ENCODE results near the gene INTS6.

INTS6 gene

GRCh38 chr13:51455532-51455931 is 2.7 kb upstream of the INTS6 start:
- in situ Hi-C loops (cut with MboI; ENCODE audit: low sequenced_read_pairs) = no loop called here

- in situ Hi-C loops (cut with MboI; ENCODE audit: low sequenced_read_pairs) = no loop called here
Observed at GRCh38 chr13:51453959-51454703, 1.3 kb upstream of the INTS6 start.

- in situ Hi-C loops (cut with MboI; ENCODE audit: low sequenced_read_pairs) = no loop called here
Observed at GRCh38 chr13:51453207-51453958, 547 bp upstream of the INTS6 start.

- in situ Hi-C loops (cut with MboI; ENCODE audit: low sequenced_read_pairs) = no loop called here
Observed at GRCh38 chr13:51451467-51452360, 1.1 kb downstream of the INTS6 start.

- in situ Hi-C loops (cut with MboI; ENCODE audit: low sequenced_read_pairs) = no loop called here
Observed at GRCh38 chr13:51451134-51451466, 1.7 kb downstream of the INTS6 start.

GRCh38 chr13:51449018-51449417 is 3.8 kb downstream of the INTS6 start:
- in situ Hi-C loops (cut with MboI; ENCODE audit: low sequenced_read_pairs) = loop anchor here (25.0 kb wide), 1 partner anchor 313 kb away; no protein-coding TSS in a partner anchor

- in situ Hi-C loops (cut with MboI; ENCODE audit: low sequenced_read_pairs) = loop anchor here (25.0 kb wide), 1 partner anchor 317 kb away; no protein-coding TSS in a partner anchor
Observed at GRCh38 chr13:51444922-51445321, 7.9 kb downstream of the INTS6 start.

- in situ Hi-C loops (cut with MboI; ENCODE audit: low sequenced_read_pairs) = loop anchor here (25.0 kb wide), 1 partner anchor 322 kb away; no protein-coding TSS in a partner anchor
Observed at GRCh38 chr13:51440381-51440780, 12.5 kb downstream of the INTS6 start.

- in situ Hi-C loops (cut with MboI; ENCODE audit: low sequenced_read_pairs) = loop anchor here (25.0 kb wide), 1 partner anchor 325 kb away; no protein-coding TSS in a partner anchor
Observed at GRCh38 chr13:51437550-51438127, 15.2 kb downstream of the INTS6 start.

GRCh38 chr13:51435002-51435578 is 17.7 kb downstream of the INTS6 start:
- in situ Hi-C loops (cut with MboI; ENCODE audit: low sequenced_read_pairs) = loop anchor here (25.0 kb wide), 1 partner anchor 327 kb away; no protein-coding TSS in a partner anchor

- in situ Hi-C loops (cut with MboI; ENCODE audit: low sequenced_read_pairs) = loop anchor here (25.0 kb wide), 1 partner anchor 330 kb away; no protein-coding TSS in a partner anchor
Observed at GRCh38 chr13:51432576-51432975, 20.3 kb downstream of the INTS6 start.

GRCh38 chr13:51426982-51427381 is 25.9 kb downstream of the INTS6 start:
- in situ Hi-C loops (cut with MboI; ENCODE audit: low sequenced_read_pairs) = loop anchor here (25.0 kb wide), 1 partner anchor 335 kb away; no protein-coding TSS in a partner anchor

- in situ Hi-C loops (cut with MboI; ENCODE audit: low sequenced_read_pairs) = loop anchor here (25.0 kb wide), 1 partner anchor 337 kb away; no protein-coding TSS in a partner anchor
Observed at GRCh38 chr13:51425410-51426042, 27.3 kb downstream of the INTS6 start.

- in situ Hi-C loops (cut with MboI; ENCODE audit: low sequenced_read_pairs) = no loop called here
Observed at GRCh38 chr13:51423766-51424165, 29.1 kb downstream of the INTS6 start.

- in situ Hi-C loops (cut with MboI; ENCODE audit: low sequenced_read_pairs) = no loop called here
Observed at GRCh38 chr13:51422484-51422883, 30.4 kb downstream of the INTS6 start.

GRCh38 chr13:51420681-51421490 is 31.9 kb downstream of the INTS6 start:
- in situ Hi-C loops (cut with MboI; ENCODE audit: low sequenced_read_pairs) = no loop called here

GRCh38 chr13:51419001-51419636 is 33.7 kb downstream of the INTS6 start:
- in situ Hi-C loops (cut with MboI; ENCODE audit: low sequenced_read_pairs) = no loop called here

- in situ Hi-C loops (cut with MboI; ENCODE audit: low sequenced_read_pairs) = no loop called here
Observed at GRCh38 chr13:51417716-51418115, 35.1 kb downstream of the INTS6 start.
